OCI-LY7 (cell line): ENCODE results near the gene SPATA16. TPM values are rescaled to one million over a fixed set of nuclear protein-coding genes. Genes with fewer than 3 reads are reported as not detected.

Experiments
- BruUV-seq: library from RNA; stranded (reverse); fragments of 400-500 nt; replicated peaks from 2 replicates; lab custom pipeline; 2021; lab: Mats Ljungman, UMichigan
- CTCF ChIA-PET: fragments of 300-600 bp; sonication (Branson Sonifier 250); formaldehyde crosslinking; loops from one replicate; lab custom pipeline; 2022; ENCODE audit warnings: antibody characterized with exemption; ENCODE audit not compliant: unreplicated experiment; lab: Charles Lee
- POLR2A ChIA-PET: fragments of 300-600 bp; sonication (Branson Sonifier 250); formaldehyde crosslinking; loops from one replicate; lab custom pipeline; 2022; ENCODE audit warnings: antibody characterized with exemption; lab: Charles Lee
- DNase-seq: peaks from one replicate; pipeline ENCODE4 v3.0.0-alpha.2; 2015; ENCODE audit warnings: low spot score
- H2AFZ ChIP-seq: fragments of 200-600 bp; sonication (generic), shearing (Covaris generic); 2 replicates; pipeline ENCODE4 v1.6.1; 2014; ENCODE audit warnings: mild to moderate bottlenecking, antibody characterized with exemption, low read length, moderate library complexity
- H3K27ac ChIP-seq: fragments of 200-600 bp; sonication (generic); 2 replicates; pipeline ENCODE4 v1.5.1; 2014; ENCODE audit warnings: mixed run types, low read depth, mild to moderate bottlenecking, moderate library complexity, low read length, inconsistent platforms; ENCODE audit not compliant: poor library complexity, severe bottlenecking
- H3K36me3 ChIP-seq: fragments of 200-600 bp; sonication (generic); 2 replicates; pipeline ENCODE4 v1.6.1; 2014; ENCODE audit warnings: mild to moderate bottlenecking, antibody characterized with exemption, low read length, moderate library complexity, mixed read lengths; ENCODE audit not compliant: insufficient read depth
- H3K4me1 ChIP-seq: fragments of 200-600 bp; sonication (generic); 2 replicates; pipeline ENCODE4 v1.5.1; 2014; ENCODE audit warnings: mild to moderate bottlenecking, low read length; ENCODE audit not compliant: insufficient read depth, poor library complexity, severe bottlenecking
- H3K4me2 ChIP-seq: fragments of 200-600 bp; sonication (generic); 2 replicates; pipeline ENCODE4 v1.6.1; 2014; ENCODE audit warnings: mild to moderate bottlenecking, low read length
- H3K4me3 ChIP-seq: fragments of 200-600 bp; sonication (generic); 2 replicates; pipeline ENCODE4 v1.5.1; 2014; ENCODE audit warnings: mild to moderate bottlenecking, low read depth, low read length; ENCODE audit not compliant: poor library complexity, severe bottlenecking
- H3K79me2 ChIP-seq: fragments of 200-600 bp; sonication (generic); 2 replicates; pipeline ENCODE4 v1.6.1; 2016; ENCODE audit warnings: low read depth, mild to moderate bottlenecking, low read length, moderate library complexity, mixed read lengths; ENCODE audit not compliant: insufficient read depth
- H3K9me2 ChIP-seq: fragments of 200-600 bp; sonication (generic); 2 replicates; pipeline ENCODE4 v1.6.1; 2016; ENCODE audit warnings: mild to moderate bottlenecking, low read length, mixed read lengths; ENCODE audit not compliant: insufficient read depth
- H3K9me3 ChIP-seq: fragments of 200-600 bp; sonication (generic); 2 replicates; pipeline ENCODE4 v1.6.1; 2014; ENCODE audit warnings: mild to moderate bottlenecking, mixed run types, low read length, mixed read lengths
- H4K20me1 ChIP-seq: fragments of 200-600 bp; sonication (generic); 2 replicates; pipeline ENCODE4 v1.6.1; 2014; ENCODE audit warnings: mild to moderate bottlenecking, antibody characterized with exemption, low read length, moderate library complexity, mixed read lengths; ENCODE audit not compliant: insufficient read depth
- EZH2phosphoT487 ChIP-seq: fragments of 200-600 bp; sonication (generic); IDR thresholded peaks from 2 replicates; pipeline ENCODE4 v1.6.1; 2018; ENCODE audit warnings: low read depth, borderline replicate concordance, mild to moderate bottlenecking, mixed run types, antibody characterized with exemption, low read length, moderate library complexity, mixed read lengths
- intact Hi-C: fragments of 100-400 bp; cut with micrococcal nuclease; formaldehyde crosslinking; loops from one replicate; pipeline ENCODE4 v1.10.0; 2022; ENCODE audit not compliant: unreplicated experiment
- total RNA-seq, 2 experiments: library from RNA; depleted of rRNA in 1 of 2; stranded (reverse); fragments of >200 nt in 1 of 2; shearing (Covaris generic) in 1 of 2; gene quantifications; 2 replicates each; pipeline ENCODE4 v1.2.3, GENCODE V29; 2014 to 2022
- TF ChIP-seq, protein P1 (sequence below): fragments of 200-600 bp; sonication (generic); conservative IDR thresholded peaks from 2 replicates; pipeline ENCODE4 v1.5.1; 2014; ENCODE audit warnings: mild to moderate bottlenecking, antibody characterized with exemption, low read length, moderate library complexity, mixed read lengths

The SPATA16 gene
- total RNA-seq, 2 experiments from 2014 or later: not detected

DNA sequence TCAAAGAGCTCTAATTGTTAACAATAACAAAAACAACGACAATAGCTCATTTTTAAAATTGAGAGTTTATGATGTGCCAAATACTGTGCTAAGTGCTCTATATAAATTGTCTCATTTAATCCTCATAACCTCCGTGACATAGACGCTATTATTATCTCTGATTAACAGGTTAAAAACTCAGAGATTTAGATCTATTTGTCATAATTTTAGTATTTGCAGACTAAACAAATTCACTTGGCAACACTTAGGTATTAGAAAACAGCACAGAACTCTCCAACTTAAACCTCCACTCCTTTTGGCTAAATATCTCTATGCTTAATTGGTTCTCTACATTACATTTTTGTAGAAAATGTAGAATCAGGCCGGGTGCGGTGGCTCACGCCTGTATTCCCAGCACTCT lies 136.4 kb downstream of the SPATA16 start:
- CTCF ChIA-PET: no interaction called here

DNA sequence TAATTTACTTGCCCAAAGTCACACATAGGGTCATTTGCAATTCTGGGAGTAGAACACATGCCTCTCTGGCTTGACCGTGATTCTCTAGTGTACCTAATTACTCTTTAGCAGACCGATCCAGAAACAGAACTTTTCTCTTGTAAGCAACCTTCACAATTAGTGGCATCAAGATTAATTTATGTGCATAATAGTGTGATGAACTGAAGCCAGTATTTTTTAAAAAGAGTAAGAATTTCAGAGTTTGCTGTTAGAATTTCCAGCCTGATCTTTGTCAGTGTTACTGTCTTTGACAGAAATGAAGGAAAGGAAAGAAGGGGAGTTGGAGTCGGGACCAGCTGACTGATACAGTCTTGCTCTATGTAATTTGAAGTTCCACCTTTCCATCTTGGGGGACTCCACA lies 137.1 kb downstream of the SPATA16 start:
- H3K4me1 ChIP-seq: no peaks in the 10 kb centered on the region
- no peak for DNase-seq
- no peaks in the 10 kb centered on the region for H4K20me1 ChIP-seq
- no peak overlapping the region for H3K4me2 ChIP-seq
- H3K4me3 ChIP-seq: no peak overlapping the region
- TF ChIP-seq, protein P1, sequence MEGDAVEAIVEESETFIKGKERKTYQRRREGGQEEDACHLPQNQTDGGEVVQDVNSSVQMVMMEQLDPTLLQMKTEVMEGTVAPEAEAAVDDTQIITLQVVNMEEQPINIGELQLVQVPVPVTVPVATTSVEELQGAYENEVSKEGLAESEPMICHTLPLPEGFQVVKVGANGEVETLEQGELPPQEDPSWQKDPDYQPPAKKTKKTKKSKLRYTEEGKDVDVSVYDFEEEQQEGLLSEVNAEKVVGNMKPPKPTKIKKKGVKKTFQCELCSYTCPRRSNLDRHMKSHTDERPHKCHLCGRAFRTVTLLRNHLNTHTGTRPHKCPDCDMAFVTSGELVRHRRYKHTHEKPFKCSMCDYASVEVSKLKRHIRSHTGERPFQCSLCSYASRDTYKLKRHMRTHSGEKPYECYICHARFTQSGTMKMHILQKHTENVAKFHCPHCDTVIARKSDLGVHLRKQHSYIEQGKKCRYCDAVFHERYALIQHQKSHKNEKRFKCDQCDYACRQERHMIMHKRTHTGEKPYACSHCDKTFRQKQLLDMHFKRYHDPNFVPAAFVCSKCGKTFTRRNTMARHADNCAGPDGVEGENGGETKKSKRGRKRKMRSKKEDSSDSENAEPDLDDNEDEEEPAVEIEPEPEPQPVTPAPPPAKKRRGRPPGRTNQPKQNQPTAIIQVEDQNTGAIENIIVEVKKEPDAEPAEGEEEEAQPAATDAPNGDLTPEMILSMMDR: no peak
- no peak for TF ChIP-seq EZH2phosphoT487
- no peak overlapping the region for H3K27ac ChIP-seq
- H3K79me2 ChIP-seq: no peaks in the 10 kb centered on the region
- H3K9me2 ChIP-seq: no peaks in the 10 kb centered on the region
- no peak overlapping the region for H2AFZ ChIP-seq
- no TSS peak for BruUV-seq
- intact Hi-C loops: no loop called here
- H3K9me3 ChIP-seq: no peaks in the 10 kb centered on the region
- H3K36me3 ChIP-seq: no peaks in the 10 kb centered on the region
- POLR2A ChIA-PET: no interaction called here
- CTCF ChIA-PET: no interaction called here

More for the DNA sequence above, 136.4 kb downstream of the SPATA16 start:
- Histone ChIP-seq H3K27ac (no peak overlapping the region), H4K20me1 (no peaks in the 10 kb centered on the region), H2AFZ (no peak overlapping the region), H3K4me3 (no peak overlapping the region), H3K79me2 (no peaks in the 10 kb centered on the region), H3K9me3 (no peaks in the 10 kb centered on the region), H3K4me2 (no peak overlapping the region), H3K36me3 (no peaks in the 10 kb centered on the region), H3K4me1 (no peaks in the 10 kb centered on the region), H3K9me2 (no peaks in the 10 kb centered on the region)
- POLR2A ChIA-PET: interaction anchor here (0.6 kb wide), 1 partner anchor 254 kb away, joined by 3 read pairs; the partner anchor contains the start of gene ECT2
- no peak for DNase-seq
- intact Hi-C loops: no loop called here
- BruUV-seq: no TSS peak
- TF ChIP-seq EZH2phosphoT487: no peak
- TF ChIP-seq, protein P1: no peak

DNA sequence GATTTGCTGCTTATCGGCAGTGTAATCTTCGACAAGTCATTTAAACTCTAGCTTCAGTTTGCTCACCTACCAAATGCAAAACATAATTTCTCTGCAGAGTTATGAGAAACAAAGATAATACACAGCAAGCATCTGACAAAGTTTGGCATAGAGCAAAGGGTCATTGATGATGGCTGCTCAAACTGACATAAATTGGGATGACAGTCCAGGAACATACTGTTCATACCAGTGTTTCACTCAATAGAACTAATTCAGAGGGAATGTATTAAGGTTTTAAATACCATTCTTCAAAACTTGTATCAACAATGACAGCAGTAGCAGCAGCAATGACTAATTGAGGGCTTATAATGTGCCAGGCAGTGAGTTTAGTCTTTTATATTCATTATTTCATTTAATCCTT lies 137.6 kb downstream of the SPATA16 start:
- Histone ChIP-seq H2AFZ (no peak overlapping the region), H3K79me2 (no peaks in the 10 kb centered on the region), H3K27ac (no peak overlapping the region), H3K4me3 (no peak overlapping the region), H3K36me3 (no peaks in the 10 kb centered on the region), H3K4me1 (no peaks in the 10 kb centered on the region), H3K9me2 (no peaks in the 10 kb centered on the region), H4K20me1 (no peaks in the 10 kb centered on the region), H3K4me2 (no peak overlapping the region), H3K9me3 (no peaks in the 10 kb centered on the region)
- TF ChIP-seq, protein P1: no peak
- TF ChIP-seq EZH2phosphoT487: no peak
- POLR2A ChIA-PET: interaction anchor here (0.5 to 1.1 kb wide), 3 partner anchors 8 to 117 kb away, joined by 3 to 4 read pairs (median 4); no protein-coding TSS in a partner anchor
- DNase-seq: no peak
- CTCF ChIA-PET: no interaction called here
- BruUV-seq: no TSS peak
- intact Hi-C loops: no loop called here
